GM12865 (cell line): ENCODE measurements around the gene STOML3.

ENCODE experiments used
- DNase-seq: peaks from one replicate; pipeline ENCODE4 v3.0.0; 2010; ENCODE audit warnings: low read depth
- H3K4me3 ChIP-seq: 2 replicates; pipeline ENCODE4 v1.5.1; 2011; ENCODE audit warnings: mild to moderate bottlenecking, low read depth, low read length, control low read depth
- TF ChIP-seq, protein P1 (sequence below): IDR thresholded peaks from 2 replicates; pipeline ENCODE4 v1.5.1; 2011; ENCODE audit warnings: low read length, control low read depth, low read depth, inconsistent platforms; ENCODE audit not compliant: insufficient read depth; ENCODE audit errors: missing control alignments

The STOML3 gene

DNA sequence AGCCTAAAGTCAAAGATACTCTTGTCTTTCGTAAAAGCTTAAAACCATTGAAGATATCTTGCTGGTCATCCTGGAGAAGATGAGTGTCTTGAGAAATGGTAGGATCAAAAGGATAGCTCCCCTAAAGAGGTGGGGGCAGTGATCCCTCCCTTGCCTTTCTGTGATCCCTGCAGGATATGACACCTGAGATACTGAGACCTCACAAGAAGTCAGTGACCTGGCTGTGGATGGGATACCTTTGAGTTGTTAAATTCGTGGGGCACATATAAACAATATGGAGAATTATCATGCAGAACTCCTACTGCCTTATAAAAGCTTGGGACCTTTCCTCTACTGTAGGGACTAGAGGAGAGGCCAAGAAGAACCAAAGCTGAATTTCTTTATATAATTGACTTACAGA is 21.4 kb downstream of the STOML3 start:
- no peak for DNase-seq
- TF ChIP-seq, protein P1, sequence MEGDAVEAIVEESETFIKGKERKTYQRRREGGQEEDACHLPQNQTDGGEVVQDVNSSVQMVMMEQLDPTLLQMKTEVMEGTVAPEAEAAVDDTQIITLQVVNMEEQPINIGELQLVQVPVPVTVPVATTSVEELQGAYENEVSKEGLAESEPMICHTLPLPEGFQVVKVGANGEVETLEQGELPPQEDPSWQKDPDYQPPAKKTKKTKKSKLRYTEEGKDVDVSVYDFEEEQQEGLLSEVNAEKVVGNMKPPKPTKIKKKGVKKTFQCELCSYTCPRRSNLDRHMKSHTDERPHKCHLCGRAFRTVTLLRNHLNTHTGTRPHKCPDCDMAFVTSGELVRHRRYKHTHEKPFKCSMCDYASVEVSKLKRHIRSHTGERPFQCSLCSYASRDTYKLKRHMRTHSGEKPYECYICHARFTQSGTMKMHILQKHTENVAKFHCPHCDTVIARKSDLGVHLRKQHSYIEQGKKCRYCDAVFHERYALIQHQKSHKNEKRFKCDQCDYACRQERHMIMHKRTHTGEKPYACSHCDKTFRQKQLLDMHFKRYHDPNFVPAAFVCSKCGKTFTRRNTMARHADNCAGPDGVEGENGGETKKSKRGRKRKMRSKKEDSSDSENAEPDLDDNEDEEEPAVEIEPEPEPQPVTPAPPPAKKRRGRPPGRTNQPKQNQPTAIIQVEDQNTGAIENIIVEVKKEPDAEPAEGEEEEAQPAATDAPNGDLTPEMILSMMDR: no peak
- H3K4me3 ChIP-seq: no peak overlapping the region

DNA sequence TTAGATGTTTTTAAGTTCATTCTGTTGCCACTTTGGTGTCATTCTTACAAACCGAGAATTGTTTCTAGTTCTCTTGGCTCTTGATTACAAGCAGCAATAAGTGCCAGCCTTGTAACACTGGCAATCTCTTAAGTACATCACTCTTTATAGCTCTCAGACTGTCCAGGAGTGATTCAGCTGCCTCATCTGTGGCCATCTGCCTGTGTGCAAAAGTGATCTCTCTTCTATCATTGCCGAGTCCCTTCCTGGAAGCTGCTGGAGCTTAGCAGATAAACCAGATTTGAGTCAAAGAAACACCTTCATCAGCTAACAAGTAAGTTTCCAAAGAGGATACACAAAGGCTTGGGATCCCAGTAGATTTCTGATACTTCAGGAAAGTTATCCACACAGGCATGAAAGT is 23.2 kb downstream of the STOML3 start:
- TF ChIP-seq, protein P1: no peak
- no peak for DNase-seq
- H3K4me3 ChIP-seq: no peak overlapping the region

DNA sequence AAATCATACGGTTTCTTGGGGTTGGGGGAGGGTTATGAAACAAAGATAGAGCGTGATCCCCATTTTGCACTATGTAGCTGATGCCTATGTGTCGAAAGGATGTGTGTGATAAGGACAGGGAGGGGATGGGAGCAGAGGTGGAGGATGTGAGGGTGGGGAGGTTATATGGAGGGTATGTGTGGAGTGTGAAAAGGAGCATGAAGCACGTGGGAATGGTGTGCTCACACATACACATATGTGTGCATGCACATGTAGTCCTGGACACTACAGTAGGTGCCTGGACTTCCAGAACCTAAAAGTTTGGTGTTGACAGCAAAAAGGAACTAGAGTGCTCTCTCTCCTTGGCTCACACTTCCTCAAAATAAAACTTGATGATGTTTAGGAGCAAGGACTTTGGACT is 25.4 kb downstream of the STOML3 start:
- no peak overlapping the region for H3K4me3 ChIP-seq
- DNase-seq: no peak
- TF ChIP-seq, protein P1: no peak

DNA sequence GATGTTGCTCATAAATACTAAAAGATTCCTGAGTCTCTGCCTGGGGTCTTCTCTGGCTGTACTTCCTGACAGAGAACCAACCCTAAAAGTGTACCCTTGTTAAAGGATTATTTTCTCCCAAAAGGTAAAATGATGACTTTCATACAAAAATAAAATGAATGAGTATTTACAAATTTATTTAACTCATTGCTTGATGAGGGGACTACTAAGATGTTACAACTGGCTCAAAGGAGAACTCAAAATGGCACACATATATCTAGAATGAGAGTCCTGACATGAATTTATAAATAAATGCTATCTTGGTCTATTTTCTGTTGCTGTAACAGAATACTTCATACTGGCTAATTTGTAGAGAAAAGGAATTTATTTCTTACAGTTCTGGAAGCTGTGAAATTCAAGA is 30.5 kb downstream of the STOML3 start:
- no peak overlapping the region for H3K4me3 ChIP-seq
- no peak for DNase-seq
- TF ChIP-seq, protein P1: no peak

DNA sequence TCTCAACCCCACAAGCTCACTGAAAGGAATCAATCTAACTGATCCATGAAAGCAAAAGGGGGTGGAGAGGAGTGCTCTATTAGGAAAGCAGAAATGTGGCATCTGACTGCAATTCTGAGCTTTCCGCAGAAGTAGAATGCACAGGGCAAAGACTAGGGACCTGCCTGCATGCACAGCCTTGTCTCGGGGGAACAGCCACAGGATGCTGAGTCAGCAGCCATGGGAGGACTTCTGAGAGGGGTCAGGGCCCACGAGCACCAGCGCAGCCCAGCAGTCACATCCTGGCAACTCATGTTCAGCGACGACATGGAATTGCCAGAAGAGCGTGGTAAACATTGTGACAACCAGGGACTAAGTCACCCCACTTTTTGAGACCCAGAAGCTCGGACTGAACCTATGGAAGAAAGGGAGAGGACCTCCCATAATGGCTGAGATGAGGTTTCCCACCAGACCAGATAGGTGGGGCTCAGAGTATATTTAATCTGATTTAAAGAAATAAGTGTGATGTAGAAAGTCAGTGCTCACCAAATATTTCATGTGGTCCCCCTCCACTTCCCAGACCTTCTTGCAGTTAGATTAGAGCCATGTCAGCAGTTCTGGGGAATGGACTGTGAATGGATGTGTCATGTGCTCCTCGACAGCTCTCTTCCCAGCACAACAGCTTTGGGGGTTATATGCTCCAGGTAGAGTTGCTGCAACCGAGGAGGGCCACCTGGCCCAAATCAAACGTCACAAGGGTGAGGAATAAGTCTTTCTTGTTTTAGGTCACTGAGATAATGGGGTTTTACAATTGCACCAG is 32.6 kb downstream of the STOML3 start:
- no peak for DNase-seq
- TF ChIP-seq, protein P1: no peak
- H3K4me3 ChIP-seq: no peak overlapping the region

DNA sequence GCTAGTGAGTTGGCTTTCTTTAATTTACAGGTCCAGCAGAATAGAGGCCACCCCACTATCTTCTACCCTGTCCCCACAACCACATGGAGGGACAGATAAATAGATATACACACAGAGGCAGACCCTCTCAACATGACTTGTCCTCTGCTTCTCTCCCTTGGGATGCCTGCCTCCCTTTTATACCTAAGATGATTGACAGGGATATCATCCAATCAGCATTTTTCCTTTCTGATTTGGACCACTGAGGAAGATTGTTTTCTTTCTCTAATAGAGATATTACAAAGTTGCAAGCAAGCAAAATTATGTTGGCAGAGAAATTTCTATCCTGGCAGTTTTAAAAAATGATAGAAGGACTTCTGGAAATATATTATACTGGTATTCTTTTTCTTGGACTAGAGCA is 35.8 kb downstream of the STOML3 start:
- DNase-seq: no peak
- H3K4me3 ChIP-seq: no peak overlapping the region
- TF ChIP-seq, protein P1: no peak

DNA sequence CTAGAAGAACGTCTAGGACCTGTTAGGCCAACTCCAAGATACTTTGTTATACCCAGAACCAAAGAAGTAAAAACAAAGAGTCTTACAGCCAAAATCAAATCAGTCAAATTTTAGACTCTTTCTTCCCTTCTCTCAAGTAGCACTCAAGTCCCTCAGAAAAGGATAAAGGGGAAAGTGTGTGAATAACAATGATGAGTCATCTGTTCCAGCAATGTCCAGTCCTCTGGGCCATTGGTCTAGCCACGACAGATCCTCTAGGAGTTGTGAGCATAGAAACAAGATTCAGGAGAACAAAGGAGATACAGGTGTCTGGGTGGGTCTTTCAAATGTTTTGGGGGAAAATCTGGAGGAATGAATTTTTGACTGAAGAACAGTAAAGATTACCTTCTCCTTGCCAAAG is 36.3 kb downstream of the STOML3 start:
- no peak overlapping the region for H3K4me3 ChIP-seq
- TF ChIP-seq, protein P1: no peak
- no peak for DNase-seq
